GM12891 (cell line): ENCODE results near the gene GHR.

Experiments used
- DNase-seq: peaks from one replicate; pipeline ENCODE4 v3.0.0; 2011; ENCODE audit warnings: low spot score; ENCODE audit not compliant: insufficient read length
- FAIRE-seq: peaks from 2 replicates; lab custom pipeline; 2011; peaks lifted over from hg19 to GRCh38; lab: Jason Lieb, UNC
- PAX5 ChIP-seq: IDR thresholded peaks from 2 replicates; pipeline ENCODE4 v1.6.1; 2011; ENCODE audit warnings: low read length, moderate library complexity, mild to moderate bottlenecking; ENCODE audit not compliant: insufficient read depth, severe bottlenecking
- POLR2A ChIP-seq: IDR thresholded peaks from 2 replicates; pipeline ENCODE4 v1.6.1; 2011; ENCODE audit warnings: low read depth, low read length, control low read depth
- POLR2AphosphoS5 ChIP-seq: IDR thresholded peaks from 2 replicates; pipeline ENCODE4 v1.6.1; 2011; ENCODE audit warnings: low read depth, low read length, control low read depth
- POU2F2 ChIP-seq: IDR thresholded peaks from 2 replicates; pipeline ENCODE4 v1.6.1; 2011; ENCODE audit warnings: low read depth, mild to moderate bottlenecking, control low read depth, low read length, moderate library complexity
- SPI1 ChIP-seq: IDR thresholded peaks from 2 replicates; pipeline ENCODE4 v1.6.1; 2011; ENCODE audit warnings: low read depth, low read length, control low read depth
- TAF1 ChIP-seq: IDR thresholded peaks from 2 replicates; pipeline ENCODE4 v1.6.1; 2011; ENCODE audit warnings: low read depth, low read length, control low read depth

Gene GHR

GRCh38 chr5:42595597-42595996, 172.4 kb downstream of the GHR start:
- FAIRE-seq, result no peak

GRCh38 chr5:42596817-42597216, 173.6 kb downstream of the GHR start:
- no peak for DNase-seq
- no peak for FAIRE-seq
- TF ChIP-seq PAX5 (no peak), TAF1 (no peak)

More at GRCh38 chr5:42595597-42595996, 172.4 kb downstream of the GHR start:
- no peak for DNase-seq
- TF ChIP-seq PAX5 (no peak), POU2F2 (no peak), POLR2A (no peak), TAF1 (no peak), POLR2AphosphoS5 (no peak), SPI1 (no peak)

- TF ChIP-seq POLR2A (no peak), PAX5 (no peak), POLR2AphosphoS5 (no peak), TAF1 (no peak), SPI1 (no peak), POU2F2 (no peak)
- DNase-seq (no peak), FAIRE-seq (no peak)
Measured at GRCh38 chr5:42597318-42597937, 174.2 kb downstream of the GHR start.

GRCh38 chr5:42598311-42598710, 175.1 kb downstream of the GHR start:
- TF ChIP-seq POLR2A (no peak), PAX5 (no peak), TAF1 (no peak), SPI1 (no peak), POLR2AphosphoS5 (no peak), POU2F2 (no peak)
- FAIRE-seq (no peak), DNase-seq (no peak)

GRCh38 chr5:42599106-42599505, 175.9 kb downstream of the GHR start:
- FAIRE-seq (no peak), DNase-seq (no peak)
- TF ChIP-seq POU2F2 (no peak), SPI1 (no peak), POLR2AphosphoS5 (no peak), PAX5 (no peak), TAF1 (no peak), POLR2A (no peak)

GRCh38 chr5:42600441-42600840, 177.2 kb downstream of the GHR start:
- DNase-seq (no peak), FAIRE-seq (no peak)
- no peak for TF ChIP-seq POU2F2
- TF ChIP-seq SPI1, result no peak
- TF ChIP-seq PAX5, result no peak
- TF ChIP-seq POLR2A, result no peak
- TF ChIP-seq POLR2AphosphoS5, result no peak
- no peak for TF ChIP-seq TAF1

GRCh38 chr5:42604171-42604711, 181.0 kb downstream of the GHR start:
- no peak for TF ChIP-seq POU2F2
- TF ChIP-seq POLR2A, result no peak
- no peak for TF ChIP-seq POLR2AphosphoS5
- no peak for TF ChIP-seq PAX5
- TF ChIP-seq SPI1, result no peak
- TF ChIP-seq TAF1, result no peak
- DNase-seq (no peak), FAIRE-seq (no peak)

GRCh38 chr5:42605490-42605889, 182.3 kb downstream of the GHR start:
- FAIRE-seq (no peak), DNase-seq (no peak)
- TF ChIP-seq POLR2A (no peak), POU2F2 (no peak), TAF1 (no peak), POLR2AphosphoS5 (no peak), SPI1 (no peak), PAX5 (no peak)

- no peak for DNase-seq
- FAIRE-seq, result no peak
- no peak for TF ChIP-seq POU2F2
- no peak for TF ChIP-seq SPI1
- no peak for TF ChIP-seq POLR2AphosphoS5
- no peak for TF ChIP-seq TAF1
- no peak for TF ChIP-seq POLR2A
- no peak for TF ChIP-seq PAX5
Measured at GRCh38 chr5:42606464-42606869, 183.2 kb downstream of the GHR start.

GRCh38 chr5:42611437-42611836, 188.2 kb downstream of the GHR start:
- FAIRE-seq (no peak), DNase-seq (no peak)
- TF ChIP-seq POLR2AphosphoS5 (no peak), PAX5 (no peak), SPI1 (no peak), POLR2A (no peak), TAF1 (no peak), POU2F2 (no peak)
